Upper lobe of left lung (tissue), 6 donors: ENCODE data around the gene PTPN23. TPM values are rescaled to one million over a fixed set of nuclear protein-coding genes. Genes with fewer than 3 reads are reported as not detected.

Experiments used
- ATAC-seq, 2 donors: fragments of 200-7000 bp; cut with Tn5 transposase; one replicate each; pipeline ENCODE4 v1.9.1; 2022; ENCODE audit warnings: mild to moderate bottlenecking in 2 of 2, moderate library complexity in 2 of 2; ENCODE audit not compliant: low FRiP score in 2 of 2
- DNase-seq, 2 donors: peaks; one replicate each; pipeline ENCODE4 v3.0.0-alpha.2; 2019 to 2020
- H3K27ac ChIP-seq, 4 donors: fragments of 200-600 bp; sonication (generic); one replicate each; pipeline ENCODE4 v1.5.1; 2016 to 2019
- H3K27me3 ChIP-seq, 4 donors: fragments of 200-600 bp; sonication (generic); one replicate each; pipeline ENCODE4 v1.5.1; 2017 to 2019
- H3K36me3 ChIP-seq, 4 donors: fragments of 200-600 bp; sonication (generic); one replicate each; pipeline ENCODE4 v1.5.1; 2016 to 2019
- H3K4me1 ChIP-seq, 4 donors: fragments of 200-600 bp; sonication (generic); one replicate each; pipeline ENCODE4 v1.5.1; 2018 to 2019
- H3K4me3 ChIP-seq, 4 donors: fragments of 200-600 bp; sonication (generic); one replicate each; pipeline ENCODE4 v1.5.1; 2017 to 2019; ENCODE audit warnings: mild to moderate bottlenecking in 2 of 4, moderate library complexity in 1 of 4
- H3K9me3 ChIP-seq, 4 donors: fragments of 200-600 bp; sonication (generic); one replicate each; pipeline ENCODE4 v1.5.1; 2018 to 2019
- EP300 ChIP-seq, 4 donors: sonication (generic); formaldehyde crosslinking; IDR thresholded peaks; one replicate each; pipeline ENCODE4 v1.5.1; 2017; ENCODE audit warnings: antibody characterized with exemption in 4 of 4, control low read depth in 2 of 4
- POLR2A ChIP-seq, 4 donors: fragments of 450-650 bp; IDR thresholded peaks; one replicate each; pipeline ENCODE4 v1.5.1; 2016 to 2017; ENCODE audit warnings: antibody characterized with exemption in 4 of 4, mild to moderate bottlenecking in 2 of 4
- POLR2AphosphoS5 ChIP-seq, 2 donors: sonication (generic); formaldehyde crosslinking; IDR thresholded peaks; one replicate each; pipeline ENCODE4 v1.5.1; 2017; ENCODE audit warnings: antibody characterized with exemption in 2 of 2
- WGBS, 2 donors: methylation state at CpG; one replicate each; pipeline ENCODE4 v1.1.5; 2017 to 2018; 5-methylcytosine and 5-hydroxymethylcytosine counted together
- total RNA-seq, 6 donors: library from RNA; depleted of rRNA in 4 of 6; stranded (reverse); fragments of >200 nt in 4 of 6; gene quantifications; one replicate each; pipeline versions ENCODE4 v1.1.0 to v1.2.1, GENCODE V29; 2016 to 2021
- TF ChIP-seq, protein P1 (sequence below), 6 experiments: fragments of 450-650 bp in 4 of 6; fragments of 200-600 bp in 2 of 6; sonication (generic) in 2 of 6; IDR thresholded peaks; one replicate each; pipeline ENCODE4 v1.5.1; 2016 to 2019; ENCODE audit warnings: antibody characterized with exemption in 6 of 6
- donor health status: DM: no; HTN: no; CAD: no; lungs with moderate emphysema.
- donor health status: DM: no; HTN: yes; CAD: no; lungs with severe emphysema.

Gene PTPN23
- total RNA-seq, 6 donors from 2014 or later: 32.7 to 93.3 (median 53.7) TPM

DNA sequence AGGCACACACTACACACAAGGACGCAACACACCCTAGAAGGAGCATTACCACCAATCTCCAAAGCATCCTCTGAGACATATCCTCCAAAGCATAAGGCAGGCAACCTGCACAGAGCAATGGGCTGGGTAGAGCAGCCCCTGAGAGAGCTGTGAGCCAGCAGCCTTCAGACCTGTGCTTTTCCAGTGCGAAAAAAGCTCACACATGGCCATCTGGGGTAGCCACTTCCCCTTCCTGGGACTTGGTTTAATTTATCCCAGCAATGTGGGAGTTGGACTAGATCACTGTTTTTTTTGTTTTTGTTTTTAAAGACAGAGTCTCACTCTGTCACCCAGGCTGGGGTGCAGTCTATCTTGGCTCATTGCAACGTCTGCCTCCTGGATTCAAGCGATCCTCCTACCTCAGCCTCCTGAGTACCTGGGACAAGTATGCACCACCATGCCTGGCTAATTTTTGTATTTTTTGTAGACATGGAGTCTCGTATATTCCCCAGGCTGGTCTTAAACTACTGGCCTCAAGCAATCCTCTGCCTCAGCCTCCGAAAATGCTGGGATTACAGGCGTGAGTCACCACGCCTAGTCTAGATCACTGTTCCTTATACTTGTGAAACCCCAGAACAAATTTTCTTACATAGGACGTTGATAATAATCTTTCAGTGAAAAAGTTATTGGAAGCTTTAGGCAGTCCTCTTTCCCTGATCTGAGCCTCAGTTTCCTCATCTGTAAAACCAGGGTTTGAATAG lies 18.9 kb downstream of the PTPN23 start:
- H3K9me3 ChIP-seq: no peaks in the 10 kb centered on the region
- 88 to 95% methylated on average over 9 of the region's 9 CpGs for WGBS, 2 donors
- H3K27me3 ChIP-seq: no peaks in the 10 kb centered on the region
- DNase-seq (no peak), ATAC-seq (no peak)
- H3K36me3 ChIP-seq: peaks cover 0 to 69% (median 18%) of the 10 kb centered on the region in 4 donors
- peaks cover 12 to 29% (median 15%) of the 10 kb centered on the region in 4 donors for H3K4me1 ChIP-seq
- no peak overlapping the region for H3K27ac ChIP-seq
- no peak for TF ChIP-seq POLR2AphosphoS5 (IDR thresholded peaks at IDR 0.05)
- TF ChIP-seq EP300 (IDR thresholded peaks at IDR 0.05): no peak
- no peak for TF ChIP-seq POLR2A (IDR thresholded peaks at IDR 0.05)
- TF ChIP-seq, protein P1, sequence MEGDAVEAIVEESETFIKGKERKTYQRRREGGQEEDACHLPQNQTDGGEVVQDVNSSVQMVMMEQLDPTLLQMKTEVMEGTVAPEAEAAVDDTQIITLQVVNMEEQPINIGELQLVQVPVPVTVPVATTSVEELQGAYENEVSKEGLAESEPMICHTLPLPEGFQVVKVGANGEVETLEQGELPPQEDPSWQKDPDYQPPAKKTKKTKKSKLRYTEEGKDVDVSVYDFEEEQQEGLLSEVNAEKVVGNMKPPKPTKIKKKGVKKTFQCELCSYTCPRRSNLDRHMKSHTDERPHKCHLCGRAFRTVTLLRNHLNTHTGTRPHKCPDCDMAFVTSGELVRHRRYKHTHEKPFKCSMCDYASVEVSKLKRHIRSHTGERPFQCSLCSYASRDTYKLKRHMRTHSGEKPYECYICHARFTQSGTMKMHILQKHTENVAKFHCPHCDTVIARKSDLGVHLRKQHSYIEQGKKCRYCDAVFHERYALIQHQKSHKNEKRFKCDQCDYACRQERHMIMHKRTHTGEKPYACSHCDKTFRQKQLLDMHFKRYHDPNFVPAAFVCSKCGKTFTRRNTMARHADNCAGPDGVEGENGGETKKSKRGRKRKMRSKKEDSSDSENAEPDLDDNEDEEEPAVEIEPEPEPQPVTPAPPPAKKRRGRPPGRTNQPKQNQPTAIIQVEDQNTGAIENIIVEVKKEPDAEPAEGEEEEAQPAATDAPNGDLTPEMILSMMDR (IDR thresholded peaks at IDR 0.05): no peak
- H3K4me3 ChIP-seq: no peak overlapping the region

- DNase-seq: no peak
- H3K4me1 ChIP-seq: peaks cover 11 to 22% (median 18%) of the 10 kb centered on the region in 4 donors
- TF ChIP-seq EP300 (IDR thresholded peaks at IDR 0.05) (no peak), POLR2AphosphoS5 (IDR thresholded peaks at IDR 0.05) (no peak), POLR2A (IDR thresholded peaks at IDR 0.05) (no peak)
- no peak overlapping the region for H3K4me3 ChIP-seq
- peaks cover 14 to 71% (median 41%) of the 10 kb centered on the region in 4 donors for H3K36me3 ChIP-seq
- no peaks in the 10 kb centered on the region for H3K27me3 ChIP-seq
- peak in 1 of 2 donors; percentile 3 for ATAC-seq
- 76 to 90% methylated on average over 8 to 13 of the region's 13 CpGs for WGBS, 2 donors
- H3K9me3 ChIP-seq: no peaks in the 10 kb centered on the region
- peak overlapping the region in 2 of 4 donors; percentile 30 to 34 for H3K27ac ChIP-seq
Observed at GRCh38 chr3:47404431-47404876, 23.6 kb downstream of the PTPN23 start.

DNA sequence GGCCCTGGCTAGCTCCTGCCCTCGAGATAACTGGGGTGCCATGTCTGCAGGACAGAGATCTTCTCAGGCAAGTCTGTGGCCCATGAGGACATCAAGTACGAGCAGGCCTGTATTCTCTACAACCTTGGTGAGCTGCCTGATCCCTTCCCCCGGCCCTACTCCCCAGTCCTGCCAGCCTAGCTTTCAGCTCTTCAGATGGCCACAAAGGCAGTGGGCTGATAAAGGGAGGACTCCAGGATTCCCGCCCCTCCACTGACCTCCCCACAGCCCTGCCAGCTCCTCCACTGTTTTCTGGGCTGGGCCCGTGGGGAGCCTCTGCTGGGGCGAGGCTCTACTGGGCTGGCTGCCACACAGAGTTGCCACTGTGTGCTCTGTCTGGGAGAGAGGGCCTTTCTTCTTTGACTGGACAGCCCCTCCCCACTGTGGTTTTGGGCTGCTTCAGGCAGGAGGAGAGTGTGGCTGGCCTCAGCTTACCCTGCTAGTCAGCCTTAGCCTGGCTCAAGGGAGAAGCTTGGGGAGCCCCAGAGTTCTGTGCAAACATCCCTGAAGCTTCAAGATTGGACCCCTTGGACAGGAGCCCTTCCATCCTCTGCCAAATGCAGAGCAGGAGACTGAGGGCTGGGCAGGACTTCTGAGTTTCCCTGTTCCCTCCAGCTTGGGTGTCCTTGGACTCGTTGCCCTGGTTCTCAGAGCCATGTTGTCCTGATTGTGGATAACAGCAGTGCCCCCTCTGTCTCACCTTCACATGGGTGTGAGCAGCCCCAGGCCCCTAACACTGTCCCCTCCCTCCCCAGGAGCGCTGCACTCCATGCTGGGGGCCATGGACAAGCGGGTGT lies 24.4 kb downstream of the PTPN23 start:
- H3K4me1 ChIP-seq: peaks cover 11 to 22% (median 18%) of the 10 kb centered on the region in 4 donors
- DNase-seq: no peak
- no peak for TF ChIP-seq POLR2A (IDR thresholded peaks at IDR 0.05)
- TF ChIP-seq POLR2AphosphoS5 (IDR thresholded peaks at IDR 0.05): no peak
- no peak for TF ChIP-seq EP300 (IDR thresholded peaks at IDR 0.05)
- TF ChIP-seq, protein P1 (IDR thresholded peaks at IDR 0.05): no peak
- H3K9me3 ChIP-seq: no peaks in the 10 kb centered on the region
- H3K27me3 ChIP-seq: no peaks in the 10 kb centered on the region
- H3K27ac ChIP-seq: peak overlapping the region in 3 of 4 donors; percentile 30 to 53 (median 34)
- H3K4me3 ChIP-seq: no peak overlapping the region
- peaks cover 18 to 71% (median 46%) of the 10 kb centered on the region in 4 donors for H3K36me3 ChIP-seq
- peak; percentile 28 to 76 for ATAC-seq
- 62 to 67% methylated on average over 7 to 9 of the region's 9 CpGs for WGBS, 2 donors

DNA sequence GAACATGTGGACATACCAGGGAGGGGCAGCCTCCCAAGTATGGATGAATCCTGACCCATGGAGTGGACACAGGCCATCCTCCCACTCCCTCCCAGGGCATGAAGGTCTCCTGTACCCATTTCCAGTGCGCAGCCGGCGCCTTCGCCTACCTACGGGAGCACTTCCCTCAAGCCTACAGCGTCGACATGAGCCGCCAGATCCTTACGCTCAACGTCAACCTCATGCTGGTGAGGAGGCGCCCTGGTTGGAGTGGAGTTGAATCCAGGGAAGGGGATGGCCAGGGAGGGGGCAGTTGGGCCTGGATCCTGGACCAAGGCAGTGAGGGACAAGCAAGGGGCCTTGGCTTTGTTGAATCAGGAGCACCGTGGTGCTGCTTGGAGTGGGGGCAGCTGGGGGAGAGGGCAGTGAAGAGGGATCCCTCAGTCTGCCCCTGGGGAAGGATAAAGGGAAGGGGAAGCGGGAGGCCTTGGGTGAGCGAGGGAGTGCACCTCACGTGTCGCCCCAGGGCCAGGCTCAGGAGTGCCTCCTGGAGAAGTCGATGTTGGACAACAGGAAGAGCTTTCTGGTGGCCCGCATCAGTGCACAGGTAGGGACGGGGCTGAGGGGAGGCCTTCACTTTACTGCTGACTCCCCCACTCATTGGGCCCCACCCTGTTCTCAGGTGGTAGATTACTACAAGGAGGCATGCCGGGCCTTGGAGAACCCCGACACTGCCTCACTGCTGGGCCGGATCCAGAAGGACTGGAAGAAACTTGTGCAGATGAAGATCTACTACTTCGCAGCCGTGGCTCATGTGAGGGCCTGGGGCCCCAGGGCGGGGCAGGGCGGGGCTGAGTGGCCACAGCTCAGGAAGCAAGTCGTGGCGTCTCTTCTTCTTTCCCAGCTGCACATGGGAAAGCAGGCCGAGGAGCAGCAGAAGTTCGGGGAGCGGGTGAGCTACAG lies 25.3 kb downstream of the PTPN23 start:
- ATAC-seq: no peak
- 83 to 92% methylated on average over 18 to 30 of the region's 31 CpGs for WGBS, 2 donors
- Histone ChIP-seq H3K27me3 (no peaks in the 10 kb centered on the region), H3K27ac (peak overlapping the region in 3 of 4 donors; percentile 9 to 34 (median 11)), H3K36me3 (peaks cover 18 to 71% (median 55%) of the 10 kb centered on the region in 4 donors), H3K4me1 (peaks cover 11 to 22% (median 18%) of the 10 kb centered on the region in 4 donors), H3K4me3 (no peak overlapping the region), H3K9me3 (no peaks in the 10 kb centered on the region)
- no peak for TF ChIP-seq POLR2AphosphoS5 (IDR thresholded peaks at IDR 0.05)
- no peak for TF ChIP-seq POLR2A (IDR thresholded peaks at IDR 0.05)
- TF ChIP-seq, protein P1 (IDR thresholded peaks at IDR 0.05): no peak
- TF ChIP-seq EP300 (IDR thresholded peaks at IDR 0.05): no peak
- peak in 1 of 2 donors; percentile 70 for DNase-seq
